Measurements from ENCODE around the gene CNNM2. TPM values are rescaled to one million over a fixed set of nuclear protein-coding genes. Genes with fewer than 3 reads are reported as not detected.

The CNNM2 gene
- total RNA-seq, 2 donors from 2014 or later, result 3.4 to 5.3 TPM

GRCh38 chr10:103111031-103111917 lies 193.2 kb downstream of the CNNM2 start:
- H3K27ac ChIP-seq, result peak overlapping the region in 1 of 4 donors; percentile 38
- intact Hi-C loops (cut with DNase I), result no loop called here
- H3K9me3 ChIP-seq, result no peaks in the 10 kb centered on the region
- DNase-seq (no peak), ATAC-seq (no peak)
- 19 to 20% methylated on average over 2 of the region's 2 CpGs for WGBS, 2 donors
- H3K36me3 ChIP-seq (replicated peaks in 1 of 2; ENCODE audit: insufficient read depth in 1 of 2, low read depth in 2 of 2), result no peaks in the 10 kb centered on the region
- no peak for TF ChIP-seq POLR2A (IDR thresholded peaks at IDR 0.05)
- H3K4me1 ChIP-seq, result peaks cover 27% of the 10 kb centered on the region
- no peaks in the 10 kb centered on the region for H3K27me3 ChIP-seq
- H3K4me3 ChIP-seq, result no peak overlapping the region

- H3K4me3 ChIP-seq, result no peak overlapping the region
- H3K27me3 ChIP-seq, result no peaks in the 10 kb centered on the region
- no peak overlapping the region for H3K27ac ChIP-seq
- no peak for ATAC-seq
- 65 to 66% methylated on average over 4 of the region's 4 CpGs for WGBS, 2 donors
- DNase-seq, result no peak
- intact Hi-C loops (cut with DNase I), result no loop called here
- no peaks in the 10 kb centered on the region for H3K9me3 ChIP-seq
- no peaks in the 10 kb centered on the region for H3K36me3 ChIP-seq (replicated peaks in 1 of 2; ENCODE audit: insufficient read depth in 1 of 2, low read depth in 2 of 2)
- TF ChIP-seq POLR2A (IDR thresholded peaks at IDR 0.05) (no peak), CTCF (IDR thresholded peaks at IDR 0.05) (no peak)
- peaks cover 27% of the 10 kb centered on the region for H3K4me1 ChIP-seq
These were observed 194.1 kb downstream of the CNNM2 start for GRCh38 chr10:103111918-103112877.

GRCh38 chr10:103114876-103115275 lies 196.8 kb downstream of the CNNM2 start:
- TF ChIP-seq CTCF (IDR thresholded peaks at IDR 0.05), result no peak
- no peak for TF ChIP-seq POLR2A (IDR thresholded peaks at IDR 0.05)
- DNase-seq, result no peak
- Histone ChIP-seq H3K4me3 (no peak overlapping the region), H3K27me3 (no peaks in the 10 kb centered on the region), H3K36me3 (replicated peaks in 1 of 2; ENCODE audit: insufficient read depth in 1 of 2, low read depth in 2 of 2) (no peaks in the 10 kb centered on the region), H3K27ac (no peak overlapping the region), H3K4me1 (peaks cover 27% of the 10 kb centered on the region), H3K9me3 (no peaks in the 10 kb centered on the region)
- no peak for ATAC-seq
- intact Hi-C loops (cut with DNase I), result no loop called here
- WGBS, 2 donors, result 79 to 94% methylated on average over 6 of the region's 6 CpGs

- H3K36me3 ChIP-seq (replicated peaks in 1 of 2; ENCODE audit: insufficient read depth in 1 of 2, low read depth in 2 of 2), result no peaks in the 10 kb centered on the region
- H3K27me3 ChIP-seq, result no peaks in the 10 kb centered on the region
- 81 to 86% methylated on average over 2 of the region's 2 CpGs for WGBS, 2 donors
- no peak overlapping the region for H3K4me3 ChIP-seq
- H3K9me3 ChIP-seq, result no peaks in the 10 kb centered on the region
- peaks cover 14% of the 10 kb centered on the region for H3K4me1 ChIP-seq
- no peak for DNase-seq
- no peak for TF ChIP-seq CTCF (IDR thresholded peaks at IDR 0.05)
- no peak for TF ChIP-seq POLR2A (IDR thresholded peaks at IDR 0.05)
- no peak overlapping the region for H3K27ac ChIP-seq
- intact Hi-C loops (cut with DNase I), result no loop called here
- no peak for ATAC-seq
These were observed 199.2 kb downstream of the CNNM2 start for GRCh38 chr10:103117247-103117646.

- Histone ChIP-seq H3K9me3 (no peaks in the 10 kb centered on the region), H3K27me3 (no peaks in the 10 kb centered on the region), H3K4me3 (no peak overlapping the region), H3K4me1 (no peaks in the 10 kb centered on the region), H3K27ac (no peak overlapping the region), H3K36me3 (replicated peaks in 1 of 2; ENCODE audit: insufficient read depth in 1 of 2, low read depth in 2 of 2) (no peaks in the 10 kb centered on the region)
- no peak for TF ChIP-seq CTCF (IDR thresholded peaks at IDR 0.05)
- TF ChIP-seq POLR2A (IDR thresholded peaks at IDR 0.05), result no peak
- DNase-seq, result no peak
- 77 to 92% methylated on average over 2 of the region's 2 CpGs for WGBS, 2 donors
- ATAC-seq, result no peak
- intact Hi-C loops (cut with DNase I), result no loop called here
These were observed 202.5 kb downstream of the CNNM2 start for GRCh38 chr10:103120546-103120945.

Data from body of pancreas (tissue), 4 donors.